ENCODE data around the gene CECR2. TPM values are rescaled to one million over a fixed set of nuclear protein-coding genes. Genes with fewer than 3 reads are reported as not detected.

Gene CECR2
- polyA plus RNA-seq, 1 of the 3 experiments (the other 2 are of a cell fraction), result not detected

- TF ChIP-seq ELF1 (IDR thresholded peaks at IDR 0.05) (no peak), SMC3 (IDR thresholded peaks at IDR 0.05; ENCODE audit: low read depth, low read length) (no peak), MEF2A (IDR thresholded peaks at IDR 0.05; ENCODE audit: borderline replicate concordance, low read depth) (no peak), MXI1 (IDR thresholded peaks at IDR 0.05; ENCODE audit: low read depth, low read length) (no peak), YY1 (IDR thresholded peaks at IDR 0.05; ENCODE audit: low read depth) (no peak), RCOR1 (IDR thresholded peaks at IDR 0.05; ENCODE audit: low read length) (no peak), RXRA (IDR thresholded peaks at IDR 0.05; ENCODE audit: borderline replicate concordance, low read depth) (no peak), RFX5 (IDR thresholded peaks at IDR 0.05; ENCODE audit: low read length) (no peak), TAF1 (IDR thresholded peaks at IDR 0.05; ENCODE audit: borderline replicate concordance, low read depth, low read length) (no peak), USF1 (IDR thresholded peaks at IDR 0.05; ENCODE audit: borderline replicate concordance, low read depth) (no peak), USF2 (IDR thresholded peaks at IDR 0.05; ENCODE audit: borderline replicate concordance, low read depth, low read length) (no peak), TCF12 (IDR thresholded peaks at IDR 0.05) (no peak), GABPA (IDR thresholded peaks at IDR 0.05; ENCODE audit: low read depth) (no peak), JUND (IDR thresholded peaks at IDR 0.05) (no peak), CTCF (IDR thresholded peaks at IDR 0.05) (no peak), GATA2 (CRISPR knock-in tag; IDR thresholded peaks at IDR 0.05) (no peak)
- Histone ChIP-seq H4K20me1 (ENCODE audit: insufficient read depth) (no peaks in the 10 kb centered on the region), H3K27me3 (ENCODE audit: insufficient read depth) (peaks cover 76% of the 10 kb centered on the region), H3K27ac (ENCODE audit: low read depth in 2 of 2, low read length in 1 of 2) (no peak overlapping the region), H3K79me2 (ENCODE audit: insufficient read depth) (no peaks in the 10 kb centered on the region), H3K9me2 (no peaks in the 10 kb centered on the region), H3K36me3 (replicated peaks in 1 of 2; ENCODE audit: control insufficient read depth in 1 of 2, insufficient read depth in 2 of 2, low read length in 1 of 2) (no peaks in the 10 kb centered on the region), H3F3A (replicated peaks; ENCODE audit: insufficient read depth) (peaks cover 4% of the 10 kb centered on the region), H3K4me1 (ENCODE audit: control insufficient read depth in 1 of 2, insufficient read depth in 2 of 2, low read depth in 1 of 2, low read length in 1 of 2) (no peaks in the 10 kb centered on the region), H3K4me2 (no peak overlapping the region), H3K9ac (no peak overlapping the region), H3K9me3 (no peaks in the 10 kb centered on the region), H3K4me3 (ENCODE audit: low read depth in 2 of 2, low read length in 1 of 2) (no peak overlapping the region), H2AFZ (ENCODE audit: low read depth) (no peak overlapping the region)
- POLR2A ChIA-PET, result no interaction called here
- CTCF ChIA-PET, result interaction anchor here (1.2 to 1.3 kb wide), 2 partner anchors 197 to 200 kb away, joined by 3 to 4 read pairs; no protein-coding TSS in a partner anchor
- no peak for DNase-seq
- WGBS (ENCODE audit: low lambda C conversion rate), result 9% methylated on average over 23 of the region's 23 CpGs
These were observed 1.6 kb downstream of the CECR2 start for GRCh38 chr22:17370766-17371432.
